HepG2 (cell line): ENCODE measurements around the gene CENPP. TPM values are rescaled to one million over a fixed set of nuclear protein-coding genes. Genes with fewer than 3 reads are reported as not detected.

Experiments used
- ATAC-seq: fragments of 200-7000 bp; cut with Tn5 transposase; 3 replicates; pipeline ENCODE4 v1.9.1; 2020; ENCODE audit warnings: mild to moderate bottlenecking, moderate library complexity
- BruUV-seq: library from RNA; stranded (reverse); fragments of 400-500 nt; replicated peaks from 2 replicates; lab custom pipeline; 2021; lab: Mats Ljungman, UMichigan
- CTCF ChIA-PET: fragments of 300-600 bp; formaldehyde crosslinking; extraction: SDS; loops from one replicate; lab custom pipeline; 2021; ENCODE audit warnings: low total read pairs, inconsistent platforms, low intra/inter-chr PET ratio; lab: Yijun Ruan, JAX
- POLR2A ChIA-PET: fragments of 350-600 bp; sonication (Branson Sonifier 250); formaldehyde crosslinking; loops from one replicate; lab custom pipeline; 2020; ENCODE audit warnings: antibody characterized with exemption, inconsistent platforms; lab: Yijun Ruan, JAX
- DNase-seq: peaks from one replicate; pipeline ENCODE4 v3.0.0-alpha.2; 2015; ENCODE audit warnings: low spot score
- FAIRE-seq: peaks from 3 replicates; lab custom pipeline; 2011; peaks lifted over from hg19 to GRCh38; lab: Jason Lieb, UNC
- H2AFZ ChIP-seq: one replicate; pipeline ENCODE4 v1.6.1; 2011; ENCODE audit warnings: low read length, inconsistent platforms
- H3K27ac ChIP-seq: fragments of 300-600 bp; 3 replicates; pipeline ENCODE4 v1.8.0; 2011; ENCODE audit warnings: mixed run types, mild to moderate bottlenecking, mixed read lengths, low read length, inconsistent platforms; ENCODE audit not compliant: insufficient read depth; ENCODE audit errors: extremely low read length
- H3K27me3 ChIP-seq, 2 experiments: fragments of 200-600 bp in 1 of 2; 2 replicates in 1 of 2; 3 replicates in 1 of 2; pipeline versions ENCODE4 v1.6.0 to v1.8.0; 2011; ENCODE audit warnings: low read length in 2 of 2, mild to moderate bottlenecking in 2 of 2, moderate library complexity in 2 of 2, inconsistent platforms in 1 of 2; ENCODE audit not compliant: insufficient read depth in 2 of 2, control insufficient read depth in 1 of 2
- H3K36me3 ChIP-seq, 2 experiments: fragments of 200-600 bp in 1 of 2; replicated peaks in 1 of 2; 2 replicates in 1 of 2; 3 replicates in 1 of 2; pipeline versions ENCODE4 v1.5.1 to v1.8.0; 2011; ENCODE audit warnings: low read length in 2 of 2, inconsistent platforms in 1 of 2; ENCODE audit not compliant: insufficient read depth in 2 of 2, control insufficient read depth in 1 of 2
- H3K4me1 ChIP-seq: 2 replicates; pipeline ENCODE4 v1.5.1; 2012; ENCODE audit warnings: low read length, inconsistent platforms; ENCODE audit not compliant: insufficient read depth
- H3K4me2 ChIP-seq: 2 replicates; pipeline ENCODE4 v1.6.0; 2011; ENCODE audit warnings: low read depth, low read length, inconsistent platforms
- H3K4me3 ChIP-seq, 3 experiments: fragments of 200-600 bp in 1 of 3; sonication (generic), shearing (Covaris generic) in 1 of 3; replicated peaks in 1 of 3; 2 replicates each; pipeline ENCODE4 v1.5.1; 2011 to 2016; ENCODE audit warnings: low read length in 3 of 3, inconsistent platforms in 2 of 3, low read depth in 2 of 3, mild to moderate bottlenecking in 2 of 3, control low read depth in 1 of 3, mixed read lengths in 1 of 3; ENCODE audit not compliant: insufficient read depth in 1 of 3
- H3K79me2 ChIP-seq: one replicate; pipeline ENCODE4 v1.6.1; 2011; ENCODE audit warnings: low read length, inconsistent platforms; ENCODE audit not compliant: insufficient read depth
- H3K9ac ChIP-seq: 2 replicates; pipeline ENCODE4 v1.6.0; 2011; ENCODE audit warnings: mild to moderate bottlenecking, low read depth, low read length, inconsistent platforms; ENCODE audit not compliant: insufficient read depth
- H3K9me3 ChIP-seq: 2 replicates; pipeline ENCODE4 v1.5.1; 2012; ENCODE audit warnings: mild to moderate bottlenecking, low read length
- H4K20me1 ChIP-seq: 2 replicates; pipeline ENCODE4 v1.6.0; 2011; ENCODE audit warnings: inconsistent platforms, mild to moderate bottlenecking, low read length, moderate library complexity; ENCODE audit not compliant: insufficient read depth
- CAMTA2 ChIP-seq: sonication (generic); formaldehyde crosslinking; IDR thresholded peaks from 2 replicates; pipeline ENCODE4 v1.4.0; 2020; ENCODE audit warnings: mild to moderate bottlenecking, missing genetic modification reagents, borderline replicate concordance
- KDM3A ChIP-seq: IDR thresholded peaks from 2 replicates; pipeline ENCODE4 v1.6.1; 2018; ENCODE audit warnings: low read depth, missing compliant biosample characterization
- KDM5A ChIP-seq: fragments of 200-600 bp; sonication (generic); IDR thresholded peaks from 2 replicates; pipeline ENCODE4 v1.7.0; 2018; ENCODE audit warnings: antibody characterized with exemption, mild to moderate bottlenecking, low read length, borderline replicate concordance
- KIAA2018 ChIP-seq: sonication (generic); formaldehyde crosslinking; IDR thresholded peaks from 2 replicates; pipeline ENCODE4 v1.5.0; 2020; ENCODE audit warnings: mild to moderate bottlenecking, missing genetic modification reagents, borderline replicate concordance
- NCOR1 ChIP-seq: fragments of 200-600 bp; sonication (generic); IDR thresholded peaks from 2 replicates; pipeline ENCODE4 v1.7.0; 2017; ENCODE audit warnings: antibody characterized with exemption, low read length, borderline replicate concordance
- NFYB ChIP-seq: sonication (generic); formaldehyde crosslinking; IDR thresholded peaks from 2 replicates; pipeline ENCODE4 v1.4.0; 2020; ENCODE audit warnings: missing genetic modification reagents
- PAXIP1 ChIP-seq: sonication (generic); formaldehyde crosslinking; conservative IDR thresholded peaks from 2 replicates; pipeline ENCODE4 v1.4.0; 2020; ENCODE audit warnings: mild to moderate bottlenecking, missing genetic modification reagents, moderate library complexity
- SRY ChIP-seq: sonication (generic); formaldehyde crosslinking; IDR thresholded peaks from 2 replicates; pipeline ENCODE4 v1.8.0; 2022; ENCODE audit warnings: mild to moderate bottlenecking, missing genetic modification reagents
- THYN1 ChIP-seq: sonication (generic); formaldehyde crosslinking; IDR thresholded peaks from 2 replicates; pipeline ENCODE4 v1.8.1; 2023; ENCODE audit warnings: low read depth, mild to moderate bottlenecking, moderate library complexity, missing genetic modification reagents, borderline replicate concordance
- ZNF276 ChIP-seq: sonication (generic); formaldehyde crosslinking; IDR thresholded peaks from 2 replicates; pipeline ENCODE4 v1.4.0; 2020; ENCODE audit warnings: mild to moderate bottlenecking, low read depth, missing genetic modification reagents
- ZNF335 ChIP-seq: sonication (generic); formaldehyde crosslinking; IDR thresholded peaks from 2 replicates; pipeline ENCODE4 v1.4.0; 2020; ENCODE audit warnings: missing genetic modification reagents
- ZNF549 ChIP-seq: sonication (generic); formaldehyde crosslinking; IDR thresholded peaks from 2 replicates; pipeline ENCODE4 v1.5.0; 2020; ENCODE audit warnings: missing genetic modification reagents
- WGBS: methylation state at CpG from one replicate; pipeline ENCODE4 v1.1.6; 2017; ENCODE audit warnings: low lambda C conversion rate; 5-methylcytosine and 5-hydroxymethylcytosine counted together
- in situ Hi-C: cut with HindIII; loops from 2 replicates; pipeline ENCODE4 v1.10.0; 2017; ENCODE audit warnings: low pct_unique_long_range_greater_than_20kb; ENCODE audit not compliant: extremely low pct_ligation_motif_present
- intact Hi-C: fragments of 100-400 bp; cut with micrococcal nuclease; formaldehyde crosslinking; loops from one replicate; pipeline ENCODE4 v1.10.0; 2022; ENCODE audit not compliant: unreplicated experiment
- polyA plus RNA-seq, 8 experiments: library from polyadenylated mRNA; depleted of rRNA in 3 of 8; stranded (reverse) in 7 of 8; unstranded in 1 of 8; fragments of >200 nt; fragmentation: Illumina TruSeq in 4 of 8; extraction: Trizol in 4 of 8; gene quantifications; 2 replicates each; pipeline versions ENCODE4 v1.2.1 to v1.2.3, GENCODE V29; 2011 to 2016; ENCODE audit warnings: low read depth in 4 of 8, missing spikeins in 1 of 8, mixed read lengths in 1 of 8; ENCODE audit not compliant: insufficient read depth in 1 of 8
- total RNA-seq, 5 experiments: library from RNA; depleted of rRNA; stranded (reverse); fragments of >200 nt; fragmentation: Illumina TruSeq; extraction: Trizol; gene quantifications; 2 replicates each; pipeline ENCODE4 v1.2.3, GENCODE V29; 2016; ENCODE audit warnings: low read depth in 1 of 5

CENPP gene
- total and polyA plus RNA-seq, 2 of the 13 experiments (the other 11 are each of a cell fraction or from before 2014, with no cell fraction given): 2.0 to 11.4 TPM

DNA sequence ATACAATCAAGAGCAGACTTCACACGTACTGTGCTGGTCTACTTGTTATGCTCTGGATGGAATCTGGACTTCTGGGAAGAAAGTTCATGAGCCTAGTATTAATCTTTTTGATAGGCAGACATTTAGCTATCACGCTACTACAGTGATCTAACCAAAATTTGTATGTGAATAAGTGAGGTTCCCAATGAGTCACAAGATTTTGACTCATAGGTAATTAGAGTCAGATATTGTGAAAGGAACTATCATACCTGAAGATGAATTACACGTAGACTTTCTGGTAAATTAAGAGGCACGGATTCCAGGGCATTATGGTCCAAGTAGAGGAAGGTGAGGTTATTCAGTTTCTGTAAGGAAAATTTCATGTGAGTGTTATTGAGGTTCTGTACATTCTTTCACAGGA is 60.2 kb downstream of the CENPP start:
- H3K9ac ChIP-seq: no peak overlapping the region
- H3K4me3 ChIP-seq: no peak overlapping the region
- no peak for DNase-seq
- ATAC-seq: no peak
- no peaks in the 10 kb centered on the region for H3K9me3 ChIP-seq
- no peaks in the 10 kb centered on the region for H3K4me1 ChIP-seq
- FAIRE-seq: no peak
- no TSS peak for BruUV-seq
- H4K20me1 ChIP-seq: no peaks in the 10 kb centered on the region
- in situ Hi-C loops: no loop called here
- H3K36me3 ChIP-seq: no peaks in the 10 kb centered on the region
- ChIA-PET POLR2A (no interaction called here), CTCF (no interaction called here)
- no peak overlapping the region for H2AFZ ChIP-seq
- 95% methylated on average over 4 of the region's 4 CpGs for WGBS
- TF ChIP-seq PAXIP1 (CRISPR knock-in tag) (no peak), ZNF276 (CRISPR knock-in tag) (no peak), CAMTA2 (CRISPR knock-in tag) (no peak), KIAA2018 (CRISPR knock-in tag) (no peak), KDM5A (no peak), NCOR1 (no peak), ZNF335 (CRISPR knock-in tag) (no peak), SRY (CRISPR knock-in tag) (no peak), KDM3A (CRISPR knock-in tag) (no peak), NFYB (CRISPR knock-in tag) (no peak), ZNF549 (CRISPR knock-in tag) (no peak), THYN1 (CRISPR knock-in tag) (no peak)
- no peaks in the 10 kb centered on the region for H3K27me3 ChIP-seq
- intact Hi-C loops: no loop called here
- H3K79me2 ChIP-seq: no peaks in the 10 kb centered on the region
- H3K27ac ChIP-seq: no peak overlapping the region
- H3K4me2 ChIP-seq: no peak overlapping the region
